Effector memory CD8-positive, alpha-beta T cell (primary cell): ENCODE data around the gene EBF3.

ENCODE experiments used
- ATAC-seq: fragments of 150-1000 bp; cut with Tn5 transposase; replicated peaks from 2 replicates; pipeline ENCODE4 v1.10.0; 2021; ENCODE audit warnings: mild to moderate bottlenecking, moderate library complexity
- DNase-seq, 3 experiments: peaks; one replicate each; pipeline ENCODE4 v3.0.0; 2021
- H3K27ac Mint-ChIP-seq, 2 donors: one replicate each; pipeline ENCODE4 v1.8.0; 2022; ENCODE audit warnings: mild to moderate bottlenecking in 2 of 2, mixed read lengths in 2 of 2, moderate library complexity in 2 of 2
- H3K27me3 Mint-ChIP-seq, 2 donors: one replicate each; pipeline ENCODE4 v1.8.0; 2022; ENCODE audit warnings: mixed read lengths in 2 of 2
- H3K36me3 Mint-ChIP-seq: one replicate; pipeline ENCODE4 v1.8.0; 2022; ENCODE audit warnings: mild to moderate bottlenecking, moderate library complexity, mixed read lengths; ENCODE audit not compliant: insufficient read depth
- H3K4me1 Mint-ChIP-seq, 2 donors: one replicate each; pipeline ENCODE4 v1.8.0; 2022; ENCODE audit warnings: low read depth in 2 of 2, mixed read lengths in 2 of 2
- H3K4me3 Mint-ChIP-seq, 2 donors: one replicate each; pipeline ENCODE4 v1.8.0; 2022; ENCODE audit warnings: mild to moderate bottlenecking in 2 of 2, mixed read lengths in 2 of 2, moderate library complexity in 2 of 2
- H3K9me3 Mint-ChIP-seq, 2 donors: one replicate each; pipeline ENCODE4 v1.8.0; 2022; ENCODE audit warnings: mixed read lengths in 2 of 2

EBF3 gene

DNA sequence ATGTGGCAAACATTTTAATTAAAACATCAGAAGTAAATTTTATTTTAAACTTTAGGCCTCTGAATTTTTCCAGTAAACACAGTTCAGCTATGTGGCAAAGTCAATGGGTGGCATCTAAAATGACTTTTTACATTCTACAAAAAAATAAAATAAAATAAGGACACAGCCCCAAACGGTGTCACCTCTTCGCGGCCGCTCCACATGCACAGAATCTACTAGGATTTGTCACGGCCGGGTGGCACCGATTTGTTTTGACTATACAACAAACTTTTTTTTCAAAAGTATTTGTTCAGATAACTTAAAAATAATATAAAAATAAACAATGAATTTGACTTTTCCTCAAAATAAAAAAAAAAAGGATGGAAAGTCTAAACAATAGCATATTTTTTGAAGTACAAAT is 127.8 kb downstream of the EBF3 start:
- H3K4me3 Mint-ChIP-seq = no peak overlapping the region
- no peaks in the 10 kb centered on the region for H3K9me3 Mint-ChIP-seq
- H3K4me1 Mint-ChIP-seq = no peaks in the 10 kb centered on the region
- H3K27ac Mint-ChIP-seq = no peak overlapping the region
- H3K27me3 Mint-ChIP-seq = peaks cover 0 to under 1% of the 10 kb centered on the region in 2 donors
- ATAC-seq = no peak
- DNase-seq = no peak
- H3K36me3 Mint-ChIP-seq = no peaks in the 10 kb centered on the region

- ATAC-seq = no peak
- no peaks in the 10 kb centered on the region for H3K9me3 Mint-ChIP-seq
- no peaks in the 10 kb centered on the region for H3K4me1 Mint-ChIP-seq
- H3K36me3 Mint-ChIP-seq = no peaks in the 10 kb centered on the region
- peaks cover 0 to 7% of the 10 kb centered on the region in 2 donors for H3K27me3 Mint-ChIP-seq
- no peak overlapping the region for H3K4me3 Mint-ChIP-seq
- no peak overlapping the region for H3K27ac Mint-ChIP-seq
- no peak for DNase-seq
These were observed 129.9 kb downstream of the EBF3 start for GRCh38 chr10:129833994-129834739.

DNA sequence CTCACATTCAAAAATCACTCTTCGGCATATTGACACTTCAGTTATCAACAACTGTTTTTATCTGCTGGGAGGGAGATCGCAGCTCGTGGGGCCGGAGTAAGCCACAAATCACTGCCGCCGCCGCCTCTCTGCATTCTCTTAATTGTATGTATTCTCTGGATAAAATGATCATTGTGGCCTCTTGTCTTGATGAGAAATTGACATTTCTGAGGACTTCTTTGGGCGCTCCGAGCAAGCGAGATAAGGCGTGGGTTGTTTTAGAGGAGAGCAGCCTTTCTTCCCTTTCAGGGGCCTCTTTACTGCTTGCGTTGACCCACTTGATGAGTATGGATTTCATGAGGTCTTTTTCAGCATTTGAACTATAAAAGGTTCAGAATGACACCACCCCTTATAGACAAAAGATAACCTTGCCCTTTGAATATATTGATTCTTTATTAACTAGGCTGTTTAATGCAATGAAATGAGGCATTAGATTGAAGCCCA is 130.6 kb downstream of the EBF3 start:
- Mint-ChIP-seq H3K4me3 (no peak overlapping the region), H3K36me3 (no peaks in the 10 kb centered on the region), H3K9me3 (no peaks in the 10 kb centered on the region), H3K27me3 (peaks cover 0 to 7% of the 10 kb centered on the region in 2 donors), H3K4me1 (no peaks in the 10 kb centered on the region), H3K27ac (no peak overlapping the region)
- ATAC-seq (no peak), DNase-seq (no peak)

DNA sequence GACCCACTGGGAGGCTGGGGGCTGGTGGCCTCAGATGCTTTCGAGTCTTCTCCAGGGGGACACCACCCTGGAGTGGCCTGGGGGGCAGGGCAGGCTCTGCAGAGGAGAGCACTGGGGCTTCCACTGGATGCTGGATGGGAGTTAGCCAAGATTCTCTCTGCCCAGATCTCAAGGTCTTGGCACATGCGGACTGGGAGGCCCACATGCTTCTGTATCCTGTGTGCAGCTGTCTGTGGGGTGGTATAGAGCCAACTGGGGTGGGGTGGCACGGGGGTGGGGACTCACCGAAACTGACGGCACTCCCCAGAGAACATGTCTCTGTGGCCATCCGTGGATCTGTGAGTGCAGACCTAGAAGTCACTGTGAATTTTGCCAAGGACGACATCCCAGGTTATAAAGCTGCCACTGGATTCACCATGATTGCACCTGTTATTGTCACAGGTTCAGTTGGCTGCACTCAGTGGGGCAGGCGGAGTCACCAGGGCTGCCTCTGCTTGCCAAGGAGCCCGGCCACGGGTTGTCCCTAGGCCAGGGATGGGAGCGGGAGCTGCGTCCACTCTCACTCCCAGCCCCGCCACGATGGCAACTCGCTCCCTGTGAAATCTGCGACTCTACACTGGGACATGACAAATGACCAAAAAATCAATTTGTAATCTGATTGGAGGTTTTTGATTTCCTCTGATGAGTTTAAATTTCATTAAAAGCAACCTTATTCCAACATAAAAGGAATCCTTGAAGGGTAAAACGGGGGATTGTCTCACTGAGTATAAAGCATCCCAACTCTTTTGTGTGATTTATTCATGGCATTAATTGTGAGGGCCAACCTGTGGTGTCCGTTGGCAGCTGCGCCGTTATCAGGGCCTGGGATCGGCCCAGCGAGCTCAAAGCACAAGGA is 131.3 kb downstream of the EBF3 start:
- no peaks in the 10 kb centered on the region for H3K4me1 Mint-ChIP-seq
- no peaks in the 10 kb centered on the region for H3K9me3 Mint-ChIP-seq
- no peak overlapping the region for H3K27ac Mint-ChIP-seq
- no peaks in the 10 kb centered on the region for H3K36me3 Mint-ChIP-seq
- no peak for ATAC-seq
- no peak overlapping the region for H3K4me3 Mint-ChIP-seq
- no peak for DNase-seq
- peaks cover 0 to 7% of the 10 kb centered on the region in 2 donors for H3K27me3 Mint-ChIP-seq

- Mint-ChIP-seq H3K36me3 (no peaks in the 10 kb centered on the region), H3K9me3 (no peaks in the 10 kb centered on the region), H3K4me1 (no peaks in the 10 kb centered on the region), H3K27ac (no peak overlapping the region), H3K27me3 (peaks cover 0 to 7% of the 10 kb centered on the region in 2 donors), H3K4me3 (no peak overlapping the region)
- DNase-seq (no peak), ATAC-seq (no peak)
These were observed 132.9 kb downstream of the EBF3 start for GRCh38 chr10:129831150-129831549.

GRCh38 chr10:129825826-129826225 is 138.2 kb downstream of the EBF3 start:
- DNase-seq = no peak
- Mint-ChIP-seq H3K27me3 (peaks cover 11% of the 10 kb centered on the region in 2 donors), H3K4me3 (no peak overlapping the region), H3K36me3 (no peaks in the 10 kb centered on the region), H3K27ac (no peak overlapping the region), H3K4me1 (no peaks in the 10 kb centered on the region), H3K9me3 (no peaks in the 10 kb centered on the region)
- ATAC-seq = no peak

GRCh38 chr10:129825221-129825620 is 138.9 kb downstream of the EBF3 start:
- H3K27ac Mint-ChIP-seq = no peak overlapping the region
- no peak for DNase-seq
- no peak for ATAC-seq
- H3K27me3 Mint-ChIP-seq = peaks cover 9 to 11% of the 10 kb centered on the region in 2 donors
- no peaks in the 10 kb centered on the region for H3K9me3 Mint-ChIP-seq
- no peak overlapping the region for H3K4me3 Mint-ChIP-seq
- no peaks in the 10 kb centered on the region for H3K36me3 Mint-ChIP-seq
- H3K4me1 Mint-ChIP-seq = no peaks in the 10 kb centered on the region

GRCh38 chr10:129820451-129820850 is 143.6 kb downstream of the EBF3 start:
- no peak overlapping the region for H3K27ac Mint-ChIP-seq
- H3K4me1 Mint-ChIP-seq = no peaks in the 10 kb centered on the region
- peaks cover 10 to 16% of the 10 kb centered on the region in 2 donors for H3K27me3 Mint-ChIP-seq
- H3K4me3 Mint-ChIP-seq = no peak overlapping the region
- H3K36me3 Mint-ChIP-seq = no peaks in the 10 kb centered on the region
- ATAC-seq = no peak
- DNase-seq = no peak
- H3K9me3 Mint-ChIP-seq = no peaks in the 10 kb centered on the region

DNA sequence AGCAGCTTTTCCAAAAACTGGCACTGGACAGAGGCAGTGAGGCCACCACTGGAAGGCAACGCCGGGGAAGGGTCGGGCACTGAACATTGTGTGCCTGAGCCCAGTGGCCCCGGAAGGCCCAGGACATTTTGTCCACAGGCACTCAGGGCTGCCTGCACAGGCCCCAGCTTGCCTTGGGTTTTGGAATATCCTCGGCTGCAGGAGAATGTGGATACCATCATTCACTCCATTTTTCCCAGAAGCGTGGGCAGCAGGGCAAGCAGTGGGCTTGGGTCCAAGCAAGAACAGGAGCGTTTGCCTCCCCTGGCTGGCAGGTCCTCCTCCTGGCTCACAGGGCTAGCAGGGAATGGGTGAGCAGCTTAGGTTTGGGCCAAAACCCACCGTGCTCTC is 147.4 kb downstream of the EBF3 start:
- no peaks in the 10 kb centered on the region for H3K4me1 Mint-ChIP-seq
- H3K27ac Mint-ChIP-seq = no peak overlapping the region
- H3K9me3 Mint-ChIP-seq = peaks cover 0 to 2% of the 10 kb centered on the region in 2 donors
- H3K4me3 Mint-ChIP-seq = no peak overlapping the region
- ATAC-seq (no peak), DNase-seq (no peak)
- no peaks in the 10 kb centered on the region for H3K36me3 Mint-ChIP-seq
- H3K27me3 Mint-ChIP-seq = peaks cover 4 to 17% of the 10 kb centered on the region in 2 donors

DNA sequence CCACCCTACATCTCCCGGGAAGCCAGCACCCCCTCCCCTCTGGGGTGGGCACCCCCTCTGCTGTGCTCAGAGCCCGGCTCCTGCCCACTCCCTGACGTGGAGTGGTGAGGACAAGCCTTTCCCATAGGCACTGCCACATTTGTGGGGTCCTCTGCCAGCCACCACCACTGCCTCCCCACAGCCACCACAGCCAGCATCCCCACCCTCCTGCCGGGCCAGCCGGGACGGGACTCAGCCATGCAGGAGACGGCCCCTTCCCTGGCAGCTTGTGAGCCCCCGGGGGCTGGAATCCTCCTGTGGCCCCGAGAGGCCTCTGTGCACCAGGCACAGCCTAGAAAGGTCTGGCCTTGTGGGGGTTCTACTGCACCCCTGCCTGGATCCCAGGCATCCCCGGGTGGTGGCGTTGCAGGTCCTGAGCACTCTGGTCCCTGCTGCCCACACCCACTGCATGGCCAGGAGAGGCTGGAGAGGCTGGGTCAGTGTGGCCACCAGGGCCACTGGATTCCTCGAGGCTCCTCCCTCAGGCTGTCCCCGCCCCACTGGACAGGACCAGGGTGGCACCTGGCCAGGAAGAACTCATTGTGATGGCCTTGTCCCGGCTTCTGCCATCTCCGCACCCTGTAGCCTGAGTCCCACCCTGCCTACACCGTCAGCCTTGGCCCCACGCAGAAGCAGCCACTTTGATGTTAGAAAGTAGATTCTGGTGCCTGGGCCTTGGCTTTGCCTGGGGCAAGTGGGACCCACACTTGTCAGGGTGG is 148.0 kb downstream of the EBF3 start:
- no peak for DNase-seq
- Mint-ChIP-seq H3K36me3 (no peaks in the 10 kb centered on the region), H3K9me3 (peaks cover 0 to 2% of the 10 kb centered on the region in 2 donors), H3K4me1 (no peaks in the 10 kb centered on the region), H3K27me3 (peaks cover 10 to 17% of the 10 kb centered on the region in 2 donors), H3K27ac (no peak overlapping the region), H3K4me3 (no peak overlapping the region)
- ATAC-seq = no peak

GRCh38 chr10:129814681-129815646 is 149.1 kb downstream of the EBF3 start:
- Mint-ChIP-seq H3K4me3 (no peak overlapping the region), H3K27ac (no peak overlapping the region), H3K4me1 (no peaks in the 10 kb centered on the region), H3K36me3 (no peaks in the 10 kb centered on the region), H3K27me3 (peaks cover 12 to 17% of the 10 kb centered on the region in 2 donors), H3K9me3 (peaks cover 0 to 2% of the 10 kb centered on the region in 2 donors)
- DNase-seq (no peak), ATAC-seq (no peak)

- no peak for ATAC-seq
These were observed 151.7 kb downstream of the EBF3 start for GRCh38 chr10:129812398-129812797.

More at GRCh38 chr10:129812398-129812797, 151.7 kb downstream of the EBF3 start:
- no peaks in the 10 kb centered on the region for H3K4me1 Mint-ChIP-seq
- H3K27me3 Mint-ChIP-seq = peaks cover 9 to 12% of the 10 kb centered on the region in 2 donors
- no peak for DNase-seq
- H3K27ac Mint-ChIP-seq = no peak overlapping the region
- H3K36me3 Mint-ChIP-seq = no peaks in the 10 kb centered on the region
- H3K4me3 Mint-ChIP-seq = no peak overlapping the region
- peaks cover 3 to 8% of the 10 kb centered on the region in 2 donors for H3K9me3 Mint-ChIP-seq
